Measurements from ENCODE around the gene SNAP29. TPM values are rescaled to one million over a fixed set of nuclear protein-coding genes. Genes with fewer than 3 reads are reported as not detected.
"Not testable (repeated sequence)": the region's sequence is repeated elsewhere in the genome, so short reads cannot be mapped to it uniquely, and the experiment has no call there.

The SNAP29 gene
- total RNA-seq, 1 experiment from 2014 or later: 23.9 TPM

DNA sequence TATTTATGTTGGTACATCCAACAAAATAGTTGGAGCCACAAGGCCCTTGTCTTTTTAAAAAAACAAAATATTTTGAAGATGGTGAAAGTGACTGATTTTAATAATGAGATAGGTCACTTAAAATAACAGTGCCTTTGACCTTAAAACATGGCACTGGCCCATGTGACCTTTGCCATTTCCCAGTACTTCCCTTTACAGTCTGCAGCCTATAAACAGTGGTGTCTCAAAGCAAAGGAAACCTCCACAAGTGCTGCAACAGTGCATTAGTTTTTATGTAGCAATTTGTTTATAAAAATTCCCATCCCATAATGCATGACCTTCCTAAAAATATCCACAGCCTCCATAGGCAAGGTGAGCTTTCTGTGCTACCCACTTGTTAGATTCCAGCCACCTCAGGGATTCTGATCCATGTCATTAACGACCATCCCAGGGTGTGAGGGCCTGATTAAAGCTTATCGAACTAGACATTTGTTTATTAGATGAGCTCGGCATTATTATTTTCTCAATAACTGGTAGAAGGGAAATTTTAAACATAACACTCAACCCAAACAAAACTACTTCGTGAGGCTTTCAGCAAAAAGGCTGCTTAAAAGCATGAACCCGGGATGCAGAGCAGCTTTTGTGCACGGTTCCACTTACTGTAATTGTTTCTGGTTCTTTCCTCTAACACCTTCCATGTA is 30.4 kb downstream of the SNAP29 start:
- intact Hi-C loops (cut with micrococcal nuclease): loop anchor here (5.0 kb wide), 1 partner anchor 63 kb away; no protein-coding TSS in a partner anchor
- Histone ChIP-seq H3K4me2 (ENCODE audit: low read length) (no peak overlapping the region), H3K4me1 (ENCODE audit: insufficient read depth, low read length) (peaks cover 13% of the 10 kb centered on the region), H3K4me3 (ENCODE audit: low read length) (no peak overlapping the region), H3K9me2 (replicated peaks; ENCODE audit: low read length) (no peaks in the 10 kb centered on the region), H3K36me3 (ENCODE audit: low read depth, low read length) (no peaks in the 10 kb centered on the region), H3K9me3 (ENCODE audit: low read length) (no peaks in the 10 kb centered on the region), H3F3A (ENCODE audit: low read length, unreplicated experiment) (no peaks in the 10 kb centered on the region), H3K79me2 (ENCODE audit: low read length) (no peaks in the 10 kb centered on the region), H3K27ac (ENCODE audit: low read length) (no peak overlapping the region), H3K9ac (ENCODE audit: low read length) (no peak overlapping the region), H3K27me3 (ENCODE audit: low read length) (no peaks in the 10 kb centered on the region), H2AFZ (ENCODE audit: low read length) (no peak overlapping the region), H4K20me1 (ENCODE audit: low read length) (no peaks in the 10 kb centered on the region)
- no peak for DNase-seq
- CTCF ChIA-PET: no interaction called here
- no TSS peak for BruUV-seq (replicated peaks)
- POLR2A ChIA-PET (ENCODE audit: unreplicated experiment): no interaction called here
- TF ChIP-seq EZH2phosphoT487 (IDR thresholded peaks at IDR 0.05; ENCODE audit: borderline replicate concordance, low read length) (no peak), EZH2 (IDR thresholded peaks at IDR 0.05; ENCODE audit: low read length, unreplicated experiment) (no peak)
- TF ChIP-seq, protein P1, sequence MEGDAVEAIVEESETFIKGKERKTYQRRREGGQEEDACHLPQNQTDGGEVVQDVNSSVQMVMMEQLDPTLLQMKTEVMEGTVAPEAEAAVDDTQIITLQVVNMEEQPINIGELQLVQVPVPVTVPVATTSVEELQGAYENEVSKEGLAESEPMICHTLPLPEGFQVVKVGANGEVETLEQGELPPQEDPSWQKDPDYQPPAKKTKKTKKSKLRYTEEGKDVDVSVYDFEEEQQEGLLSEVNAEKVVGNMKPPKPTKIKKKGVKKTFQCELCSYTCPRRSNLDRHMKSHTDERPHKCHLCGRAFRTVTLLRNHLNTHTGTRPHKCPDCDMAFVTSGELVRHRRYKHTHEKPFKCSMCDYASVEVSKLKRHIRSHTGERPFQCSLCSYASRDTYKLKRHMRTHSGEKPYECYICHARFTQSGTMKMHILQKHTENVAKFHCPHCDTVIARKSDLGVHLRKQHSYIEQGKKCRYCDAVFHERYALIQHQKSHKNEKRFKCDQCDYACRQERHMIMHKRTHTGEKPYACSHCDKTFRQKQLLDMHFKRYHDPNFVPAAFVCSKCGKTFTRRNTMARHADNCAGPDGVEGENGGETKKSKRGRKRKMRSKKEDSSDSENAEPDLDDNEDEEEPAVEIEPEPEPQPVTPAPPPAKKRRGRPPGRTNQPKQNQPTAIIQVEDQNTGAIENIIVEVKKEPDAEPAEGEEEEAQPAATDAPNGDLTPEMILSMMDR (conservative IDR thresholded peaks at IDR 0.05; ENCODE audit: low read depth, low read length): no peak
- no peak for ATAC-seq

DNA sequence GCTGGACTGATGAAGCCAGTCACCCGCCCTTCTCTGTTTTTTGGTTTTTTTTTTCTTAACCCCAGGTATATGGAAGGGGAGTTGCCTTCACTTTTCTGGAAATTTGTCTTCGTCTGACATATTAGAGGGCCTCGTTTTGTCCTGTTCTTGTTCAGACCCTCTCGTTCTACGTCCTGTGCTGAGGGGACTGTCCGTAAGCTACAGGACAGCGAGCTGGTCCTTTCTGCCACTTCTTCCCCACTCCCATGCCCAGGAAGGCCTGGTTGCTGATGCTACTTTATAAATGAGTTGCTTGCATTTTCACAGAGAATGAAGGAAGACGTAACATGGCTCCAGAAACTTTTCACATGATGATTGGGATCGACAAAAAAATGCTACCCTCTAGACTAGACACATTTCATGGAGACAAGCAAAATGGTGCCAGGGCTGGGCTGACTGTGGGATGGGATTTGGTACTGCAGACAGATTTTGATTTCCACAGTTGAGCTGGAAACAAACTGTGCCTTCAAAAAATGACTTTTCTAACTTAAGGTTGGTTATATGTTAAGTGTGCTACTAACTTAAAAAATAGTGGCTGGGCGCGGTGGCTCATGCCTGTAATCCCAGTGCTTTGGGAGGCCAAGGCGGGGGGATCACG is 31.2 kb downstream of the SNAP29 start:
- Histone ChIP-seq H3K4me2 (ENCODE audit: low read length) (no peak overlapping the region), H3K4me1 (ENCODE audit: insufficient read depth, low read length) (peaks cover 13% of the 10 kb centered on the region), H3K9me2 (replicated peaks; ENCODE audit: low read length) (no peaks in the 10 kb centered on the region), H3K27ac (ENCODE audit: low read length) (no peak overlapping the region), H4K20me1 (ENCODE audit: low read length) (no peaks in the 10 kb centered on the region), H3K9ac (ENCODE audit: low read length) (no peak overlapping the region), H3K4me3 (ENCODE audit: low read length) (no peak overlapping the region), H3K79me2 (ENCODE audit: low read length) (no peaks in the 10 kb centered on the region), H3K9me3 (ENCODE audit: low read length) (no peaks in the 10 kb centered on the region), H3K27me3 (ENCODE audit: low read length) (no peaks in the 10 kb centered on the region), H2AFZ (ENCODE audit: low read length) (no peak overlapping the region), H3K36me3 (ENCODE audit: low read depth, low read length) (no peaks in the 10 kb centered on the region), H3F3A (ENCODE audit: low read length, unreplicated experiment) (no peaks in the 10 kb centered on the region)
- ChIA-PET CTCF (no interaction called here), POLR2A (ENCODE audit: unreplicated experiment) (no interaction called here)
- intact Hi-C loops (cut with micrococcal nuclease): loop anchor here (5.0 kb wide), 1 partner anchor 62 kb away; no protein-coding TSS in a partner anchor
- TF ChIP-seq, protein P1 (conservative IDR thresholded peaks at IDR 0.05; ENCODE audit: low read depth, low read length): no peak
- no peak for TF ChIP-seq EZH2 (IDR thresholded peaks at IDR 0.05; ENCODE audit: low read length, unreplicated experiment)
- no peak for TF ChIP-seq EZH2phosphoT487 (IDR thresholded peaks at IDR 0.05; ENCODE audit: borderline replicate concordance, low read length)
- no TSS peak for BruUV-seq (replicated peaks)
- DNase-seq: no peak
- no peak for ATAC-seq

DNA sequence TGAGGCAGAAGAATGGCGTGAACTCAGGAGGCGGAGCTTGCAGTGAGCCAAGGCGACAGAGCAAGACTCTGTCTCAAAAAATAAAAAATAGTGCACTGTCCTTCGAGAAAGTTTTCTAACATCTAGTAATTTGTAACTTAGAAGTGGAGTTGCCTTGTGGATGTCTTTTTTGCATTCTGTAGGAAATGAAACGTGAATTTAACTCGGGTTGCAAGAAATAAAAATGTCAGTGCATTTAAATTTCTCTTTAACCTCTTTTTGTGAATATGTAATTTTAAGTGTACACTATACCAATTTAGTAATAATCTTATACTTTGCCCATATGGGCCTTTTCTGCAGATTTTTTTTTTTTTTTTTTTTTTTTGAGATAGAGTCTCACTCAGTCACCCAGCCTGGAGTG is 32.2 kb downstream of the SNAP29 start:
- no peaks in the 10 kb centered on the region for H3K36me3 ChIP-seq (ENCODE audit: low read depth, low read length)

DNA sequence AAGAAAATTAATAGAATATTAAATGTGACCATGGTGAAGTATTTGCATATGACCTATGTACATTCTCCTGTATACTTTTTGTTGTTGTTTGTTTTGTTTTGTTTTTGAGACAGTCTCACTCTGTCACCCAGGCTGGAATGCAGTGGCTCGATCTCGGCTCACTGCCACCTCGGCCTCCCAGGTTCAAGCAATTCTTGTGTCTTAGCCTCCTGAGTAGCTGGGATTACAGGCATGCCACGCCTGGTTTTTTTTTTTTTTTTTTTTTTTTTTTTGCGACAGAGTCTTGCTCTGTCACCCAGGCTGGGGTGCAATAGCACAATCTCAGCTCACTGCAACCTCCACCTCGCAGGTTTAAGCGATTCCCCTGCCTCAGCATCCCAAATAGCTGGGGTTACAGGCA is 38.9 kb downstream of the SNAP29 start:
- H3K9me3 ChIP-seq (ENCODE audit: low read length); POLR2A ChIA-PET (ENCODE audit: unreplicated experiment); H4K20me1 ChIP-seq (ENCODE audit: low read length); H3K4me2 ChIP-seq (ENCODE audit: low read length); DNase-seq; H3K9ac ChIP-seq (ENCODE audit: low read length); ATAC-seq; H3K27ac ChIP-seq (ENCODE audit: low read length); H3K27me3 ChIP-seq (ENCODE audit: low read length); H3K4me1 ChIP-seq (ENCODE audit: insufficient read depth, low read length); intact Hi-C loops (cut with micrococcal nuclease); H3F3A ChIP-seq (ENCODE audit: low read length, unreplicated experiment); H2AFZ ChIP-seq (ENCODE audit: low read length); H3K4me3 ChIP-seq (ENCODE audit: low read length); H3K79me2 ChIP-seq (ENCODE audit: low read length); H3K9me2 ChIP-seq (replicated peaks; ENCODE audit: low read length); CTCF ChIA-PET; BruUV-seq (replicated peaks); H3K36me3 ChIP-seq (ENCODE audit: low read depth, low read length): not testable (repeated sequence)

More for the DNA sequence above, 32.2 kb downstream of the SNAP29 start:
- Histone ChIP-seq H4K20me1 (ENCODE audit: low read length) (no peaks in the 10 kb centered on the region), H3K9me3 (ENCODE audit: low read length) (no peaks in the 10 kb centered on the region), H3K9ac (ENCODE audit: low read length) (no peak overlapping the region), H3K79me2 (ENCODE audit: low read length) (no peaks in the 10 kb centered on the region), H2AFZ (ENCODE audit: low read length) (no peak overlapping the region), H3K4me3 (ENCODE audit: low read length) (no peak overlapping the region), H3K4me2 (ENCODE audit: low read length) (no peak overlapping the region), H3K4me1 (ENCODE audit: insufficient read depth, low read length) (peaks cover 9% of the 10 kb centered on the region), H3K27me3 (ENCODE audit: low read length) (no peaks in the 10 kb centered on the region), H3K27ac (ENCODE audit: low read length) (no peak overlapping the region), H3F3A (ENCODE audit: low read length, unreplicated experiment) (no peaks in the 10 kb centered on the region), H3K9me2 (replicated peaks; ENCODE audit: low read length) (no peaks in the 10 kb centered on the region)
- intact Hi-C loops (cut with micrococcal nuclease): no loop called here
- TF ChIP-seq, protein P1 (conservative IDR thresholded peaks at IDR 0.05; ENCODE audit: low read depth, low read length): no peak
- TF ChIP-seq EZH2 (IDR thresholded peaks at IDR 0.05; ENCODE audit: low read length, unreplicated experiment): no peak
- no peak for TF ChIP-seq EZH2phosphoT487 (IDR thresholded peaks at IDR 0.05; ENCODE audit: borderline replicate concordance, low read length)
- POLR2A ChIA-PET (ENCODE audit: unreplicated experiment): no interaction called here
- no peak for ATAC-seq
- no TSS peak for BruUV-seq (replicated peaks)
- CTCF ChIA-PET: interaction anchor here (0.6 kb wide), 1 partner anchor 10 kb away, joined by 12 read pairs; no protein-coding TSS in a partner anchor
- no peak for DNase-seq

Data from PC-3 (cell line).